Stimulated activated CD4-positive, alpha-beta T cell treated with anti-CD3 and anti-CD28 coated beads, Interleukin-2, amount 100 ng/mL, for 4 hours (primary cell): ENCODE measurements around the gene MPP1.

ENCODE experiments used
- DNase-seq: peaks from one replicate; pipeline ENCODE4 v3.0.0-alpha.2; 2020; ENCODE audit warnings: low read depth

Gene MPP1

DNA sequence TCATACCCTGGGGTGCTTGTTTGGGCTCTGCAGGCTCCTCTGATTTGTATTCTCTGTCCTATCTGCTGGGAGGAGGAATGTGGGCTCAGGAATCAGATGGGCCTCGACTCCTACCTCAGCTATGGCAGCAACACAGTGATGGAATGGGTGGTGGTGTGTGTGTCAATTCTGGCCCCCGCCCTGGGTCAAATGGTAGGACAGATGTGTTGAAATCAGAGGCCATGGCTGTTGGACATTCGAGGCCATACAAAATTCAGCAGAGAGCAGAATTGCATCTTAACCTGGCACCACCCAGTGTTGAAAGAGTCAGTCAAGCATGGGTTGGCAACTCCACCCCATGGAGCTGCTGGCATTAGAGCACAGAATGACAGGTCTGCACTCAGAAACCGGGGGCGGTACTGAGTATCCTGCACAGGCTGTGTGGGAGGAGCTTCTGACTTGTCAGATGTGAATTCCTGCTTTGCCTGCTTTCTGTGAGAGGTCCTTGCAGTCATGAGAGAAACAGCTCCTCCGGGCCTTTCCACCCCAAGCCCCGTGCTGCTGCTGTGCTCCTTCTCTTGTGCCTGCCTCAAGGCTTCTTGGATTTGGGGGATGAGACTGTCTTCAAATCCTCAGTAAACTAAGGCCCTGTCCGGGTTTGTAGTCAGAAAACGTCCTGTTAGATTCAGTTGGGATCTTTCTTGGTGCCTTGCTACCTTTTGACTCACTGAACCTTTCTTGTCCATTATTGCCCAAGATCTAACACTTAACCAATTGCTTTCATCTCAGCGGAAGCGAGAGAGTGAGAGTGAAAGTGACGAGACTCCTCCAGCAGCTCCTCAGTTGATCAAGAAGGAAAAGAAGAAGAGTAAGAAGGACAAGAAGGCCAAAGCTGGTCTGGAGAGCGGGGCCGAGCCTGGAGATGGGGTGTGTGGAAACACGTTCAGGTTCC, 29.6 kb downstream of the MPP1 start:
- DNase-seq = peak; percentile 45

DNA sequence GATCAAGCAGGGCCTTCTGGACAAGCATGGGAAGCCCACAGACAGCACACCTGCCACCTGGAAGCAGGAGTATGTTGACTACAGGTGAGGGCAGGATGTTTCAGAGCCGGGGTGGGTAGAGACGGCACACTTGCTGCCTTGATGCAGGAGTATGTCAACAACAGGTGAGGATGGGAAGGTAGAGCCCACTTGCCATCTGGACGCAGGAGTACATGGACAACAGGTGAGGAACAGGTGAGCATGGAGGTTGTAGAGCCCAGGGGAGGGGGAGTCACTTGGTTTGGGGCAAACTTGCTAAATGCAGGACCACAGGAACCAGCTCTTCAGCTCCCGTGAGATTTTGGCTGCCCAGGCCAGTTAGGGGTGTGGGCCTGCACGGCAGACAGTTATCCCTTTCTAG, 30.7 kb downstream of the MPP1 start:
- no peak for DNase-seq

GRCh38 chrX:154762537-154763296, 42.6 kb downstream of the MPP1 start, which contains the start of gene DKC1:
TSS of gene DKC1 (plus strand) at chrX:154762864. CDS start at chrX:154762966, 102 bp downstream.
- peak; percentile 92 for DNase-seq

DNA sequence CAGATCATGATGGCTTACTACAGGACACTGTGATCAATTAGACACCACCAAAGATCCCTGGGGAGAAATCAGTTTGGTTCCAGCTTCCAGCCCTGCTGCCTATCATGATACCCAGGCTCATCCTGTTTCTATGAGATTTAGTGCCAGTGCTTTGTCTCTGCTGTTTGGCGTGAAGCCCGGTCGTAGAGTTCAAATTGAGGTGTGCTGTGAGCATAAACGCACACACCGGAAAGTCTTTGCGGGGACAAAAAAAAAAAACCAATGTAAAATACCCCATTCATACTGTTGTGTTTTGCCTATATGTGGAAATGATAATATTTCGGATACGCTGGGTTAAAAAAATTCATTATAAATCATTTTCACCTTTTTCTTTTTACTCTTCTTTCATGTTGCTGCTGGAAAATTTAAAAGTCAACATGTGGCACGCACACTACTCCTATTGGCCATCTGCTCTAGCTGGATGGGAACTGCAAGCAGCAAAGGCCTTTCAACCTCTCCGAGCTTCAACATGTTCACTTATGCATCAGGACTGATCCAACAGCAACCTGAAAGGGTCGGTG, 43.2 kb downstream of the MPP1 start:
- no peak for DNase-seq

GRCh38 chrX:154758696-154759095, 46.6 kb downstream of the MPP1 start:
- no peak for DNase-seq

DNA sequence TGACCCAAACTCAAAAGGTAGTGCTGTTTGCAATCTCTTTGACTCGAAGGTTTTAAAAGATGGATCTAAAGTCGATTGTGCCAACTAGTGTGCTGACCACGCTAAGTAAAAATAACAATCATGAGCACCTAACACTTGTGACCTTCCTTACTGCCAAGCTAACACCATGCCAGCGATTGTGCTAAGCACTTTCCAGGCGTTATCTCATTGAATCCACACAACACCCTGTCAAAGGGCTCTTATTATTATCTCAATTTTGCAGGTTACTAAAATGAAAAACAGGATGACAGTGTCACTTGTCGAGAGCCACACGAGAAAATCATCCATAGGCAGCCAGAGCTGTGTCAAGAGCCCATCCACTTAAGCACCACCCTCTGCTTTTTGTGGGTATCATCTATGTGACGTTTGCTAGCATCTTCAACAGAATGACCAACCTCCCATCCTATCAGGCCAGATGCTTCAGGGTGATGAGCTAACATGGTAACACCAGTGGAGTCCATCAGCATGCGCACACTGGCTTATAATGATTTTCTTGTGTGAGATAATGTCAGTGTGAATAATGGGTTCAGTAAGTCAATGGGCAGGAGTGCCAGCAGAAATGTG, 53.5 kb downstream of the MPP1 start:
- no peak for DNase-seq

- DNase-seq = no peak
Measured at GRCh38 chrX:154751203-154751668, 54.0 kb downstream of the MPP1 start.

DNA sequence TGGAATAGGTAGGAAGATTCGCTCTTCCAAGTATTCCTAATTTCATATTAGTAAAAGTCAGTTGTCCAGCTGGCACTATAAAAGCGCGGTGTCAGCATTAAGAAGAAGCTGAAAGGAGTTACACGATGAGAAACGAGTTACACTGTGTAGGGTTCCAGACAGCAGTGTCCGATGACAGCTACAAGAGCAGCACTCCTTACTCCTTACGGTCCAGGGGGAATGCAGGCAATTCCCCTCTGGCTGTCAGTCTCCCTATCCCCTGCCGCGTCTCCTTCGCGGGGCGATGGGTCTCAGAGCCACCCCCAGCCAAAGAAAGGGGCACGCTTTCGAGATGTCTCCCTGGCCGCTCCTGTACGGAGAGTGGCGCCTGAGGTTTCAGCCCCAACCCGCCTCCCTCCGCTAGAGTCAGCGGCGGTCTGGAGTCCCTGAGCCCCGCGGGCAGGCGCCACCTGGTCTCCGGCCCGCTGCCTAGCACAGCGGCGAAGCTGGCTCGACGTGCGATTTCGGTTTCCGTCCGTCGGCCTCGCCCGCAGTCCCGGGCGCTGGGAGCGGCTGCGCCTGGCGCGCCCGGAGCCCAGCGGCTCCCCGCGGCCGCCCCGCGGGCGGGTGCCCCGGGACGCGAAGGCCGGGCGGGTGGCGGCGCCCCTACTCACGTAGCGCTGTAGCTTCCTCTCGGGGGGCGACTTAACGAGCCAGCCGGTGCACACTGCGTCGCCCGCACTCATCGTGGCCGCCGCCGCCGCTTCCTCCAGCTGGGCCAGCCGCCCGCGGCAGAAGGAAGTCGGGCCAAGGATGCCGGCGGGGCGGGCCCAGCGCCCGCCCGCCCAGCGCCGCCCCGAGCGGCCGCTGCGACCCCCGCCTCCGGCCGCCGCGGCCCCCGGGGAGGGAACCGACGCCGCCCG, 54.7 kb downstream of the MPP1 start, which contains the start of gene GAB3:
GAB3 (minus strand) TSS at position 777 of the 902 bp plus-strand sequence; CDS start at position 725, 52 bp downstream.
- DNase-seq = no peak

DNA sequence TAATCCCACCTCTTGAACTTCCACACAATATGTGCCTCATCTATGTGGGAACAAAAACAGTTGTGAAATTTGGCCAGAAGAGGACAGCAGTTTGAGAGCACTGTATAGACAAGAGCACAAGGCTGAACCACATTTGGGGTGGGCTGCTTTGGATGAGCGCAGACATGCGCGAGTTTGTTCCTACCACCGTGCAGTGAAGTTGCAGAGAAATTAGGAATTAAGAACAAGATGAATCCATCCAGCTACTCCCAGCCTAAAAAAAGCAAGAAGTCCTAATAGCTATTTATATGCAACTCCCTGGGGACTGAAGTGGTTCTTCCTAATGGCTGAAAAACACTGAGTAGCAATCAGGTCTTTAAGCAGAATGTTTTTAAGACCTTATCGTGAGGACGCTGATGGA, 55.4 kb downstream of the MPP1 start:
- no peak for DNase-seq

DNA sequence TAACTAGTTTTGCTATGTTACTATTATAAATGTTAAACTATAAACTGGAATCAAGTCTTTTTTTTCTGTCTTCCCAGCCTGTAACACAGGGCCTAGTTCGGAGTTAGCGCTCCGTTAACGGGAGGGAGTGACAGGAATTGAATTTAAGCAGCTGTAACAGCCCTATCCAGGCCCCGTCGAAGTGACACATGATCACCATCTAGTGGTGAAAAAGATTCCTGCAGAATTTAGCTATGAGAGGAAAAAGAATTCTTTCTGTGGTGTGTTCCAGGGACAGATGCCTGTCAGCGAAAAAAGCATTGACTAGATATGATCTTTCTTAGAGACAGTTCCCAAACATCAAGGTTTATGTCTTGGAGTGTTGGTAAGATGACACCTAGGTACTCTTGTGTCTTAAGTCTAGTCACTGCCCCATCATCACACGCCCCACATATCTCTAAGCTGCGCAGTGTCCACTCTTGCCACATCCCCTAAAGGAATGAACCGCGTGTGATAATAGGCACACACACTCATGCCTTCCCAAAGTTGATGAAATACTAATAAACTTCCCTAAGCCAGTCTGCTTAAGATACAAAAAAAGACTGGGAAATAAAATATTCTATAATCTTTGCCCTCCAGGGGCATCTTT, 56.5 kb downstream of the MPP1 start:
- DNase-seq = no peak

DNA sequence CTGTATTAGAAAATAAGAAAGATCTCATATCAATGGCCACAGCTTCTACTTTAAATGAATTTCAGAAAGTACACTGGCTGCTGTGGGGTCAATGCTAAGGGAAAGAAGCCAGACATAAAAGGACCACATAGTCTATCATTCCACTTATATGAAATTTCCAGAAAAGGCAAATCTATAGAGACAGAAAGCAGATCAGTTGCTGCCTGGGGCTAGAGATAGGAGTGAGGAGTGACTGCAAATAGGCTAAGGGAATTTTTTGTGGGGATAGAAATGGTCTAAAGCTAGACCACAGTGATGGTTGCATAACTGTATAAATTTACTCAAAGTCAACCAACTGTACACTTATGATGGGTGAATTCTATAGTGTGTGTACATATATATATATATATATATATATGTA, 62.7 kb downstream of the MPP1 start:
- no peak for DNase-seq

DNA sequence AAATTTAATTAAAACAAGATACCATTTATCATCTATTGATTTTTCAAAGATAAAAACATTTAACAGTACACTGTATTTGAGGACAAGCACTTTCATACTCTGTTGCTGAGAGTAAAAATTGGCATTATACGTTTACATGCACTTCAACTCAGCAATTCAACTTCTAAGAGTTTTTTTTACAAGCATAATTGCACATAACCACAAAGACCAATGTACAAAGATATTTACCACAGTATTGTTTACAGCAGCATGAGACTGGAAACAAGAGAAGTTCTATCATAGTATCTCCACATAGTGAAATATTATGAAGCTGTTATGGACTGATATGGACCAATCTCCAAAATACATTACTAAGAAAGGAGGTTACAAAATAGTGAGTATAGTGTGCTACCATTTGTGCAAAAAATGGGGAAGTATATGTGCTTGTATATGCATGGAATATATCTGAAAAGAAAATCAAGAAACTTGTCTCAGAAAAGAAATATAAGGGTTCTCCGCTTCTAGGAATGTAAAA, 65.3 kb downstream of the MPP1 start:
- DNase-seq = no peak

GRCh38 chrX:154738011-154738738, 67.1 kb downstream of the MPP1 start:
- no peak for DNase-seq

DNA sequence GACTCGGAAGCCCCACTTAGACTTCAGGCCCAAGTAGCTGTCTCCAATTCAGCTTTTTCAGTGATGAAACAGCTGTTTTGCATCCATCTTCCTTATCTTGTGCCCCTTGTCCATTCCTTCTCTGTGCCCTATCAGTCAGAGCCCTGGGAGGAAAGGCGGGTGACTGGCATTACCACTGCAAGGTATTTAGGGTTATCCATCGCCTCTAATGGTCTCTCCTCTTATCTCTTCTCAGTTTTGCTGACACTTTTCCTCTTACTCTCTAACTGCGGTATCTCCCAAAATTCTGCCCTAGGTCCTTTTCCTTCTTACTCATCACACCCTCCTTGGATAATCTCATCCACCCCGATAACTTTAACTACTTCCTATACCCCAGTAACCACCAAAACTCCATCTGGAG, 68.1 kb downstream of the MPP1 start:
- DNase-seq = no peak

- no peak for DNase-seq
Measured at GRCh38 chrX:154735695-154736393, 69.4 kb downstream of the MPP1 start.

DNA sequence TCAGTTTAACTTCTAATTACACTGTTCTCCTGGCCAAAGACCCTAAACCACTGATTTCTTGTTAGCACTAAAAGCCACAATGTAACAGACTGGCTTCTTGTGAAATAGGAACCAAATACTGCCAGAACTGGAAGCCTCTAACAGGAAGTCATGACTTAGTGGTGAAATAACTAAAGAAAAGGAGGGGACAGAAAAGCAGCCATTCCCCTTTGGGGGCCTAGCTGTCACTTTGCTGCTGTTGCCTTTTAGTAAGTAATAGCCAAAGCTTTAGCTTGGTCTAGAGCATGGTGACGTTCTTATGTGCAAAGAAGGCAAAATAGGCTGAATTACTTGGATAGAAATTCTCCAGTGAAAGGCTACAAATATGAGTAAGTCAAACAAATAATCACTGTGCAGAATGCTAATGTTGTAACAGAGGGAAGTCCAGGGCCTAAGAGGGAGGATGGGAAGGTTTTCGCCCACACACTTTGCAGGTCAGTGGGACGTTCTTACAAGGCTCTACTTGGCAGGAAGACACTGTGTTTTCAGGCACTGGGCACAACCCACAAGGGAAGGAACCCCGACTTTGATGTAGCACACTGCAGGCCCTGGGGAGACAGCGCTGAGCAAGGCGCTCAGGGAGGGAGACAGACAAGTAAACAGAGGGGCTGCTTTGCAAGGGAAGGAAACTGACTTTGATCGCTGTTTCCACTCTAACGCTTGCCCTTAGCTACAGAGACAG, 71.1 kb downstream of the MPP1 start:
- no peak for DNase-seq

DNA sequence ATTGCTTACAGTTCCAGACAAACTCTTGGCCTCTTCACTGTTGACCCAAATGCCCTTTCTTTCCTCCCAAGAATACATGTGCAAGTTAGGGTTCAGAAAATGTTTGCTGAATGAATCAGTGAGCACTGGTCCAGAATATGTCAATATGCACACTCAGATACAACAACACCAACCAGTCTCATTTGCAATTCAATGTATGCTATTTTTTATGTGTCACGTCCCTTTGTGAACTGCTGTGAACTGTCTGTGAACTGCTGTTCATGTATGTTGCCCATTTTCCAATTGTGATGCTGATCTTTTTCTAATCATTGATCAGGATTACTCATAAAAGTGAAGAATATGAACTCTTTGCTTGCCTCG, 72.2 kb downstream of the MPP1 start:
- no peak for DNase-seq

GRCh38 chrX:154732421-154733065, 72.7 kb downstream of the MPP1 start:
- DNase-seq = no peak
